ENCODE results near the gene TXNL4B.
"Not testable (repeated sequence)": the region's sequence is repeated elsewhere in the genome, so short reads cannot be mapped to it uniquely, and the experiment has no call there.

TXNL4B gene

DNA sequence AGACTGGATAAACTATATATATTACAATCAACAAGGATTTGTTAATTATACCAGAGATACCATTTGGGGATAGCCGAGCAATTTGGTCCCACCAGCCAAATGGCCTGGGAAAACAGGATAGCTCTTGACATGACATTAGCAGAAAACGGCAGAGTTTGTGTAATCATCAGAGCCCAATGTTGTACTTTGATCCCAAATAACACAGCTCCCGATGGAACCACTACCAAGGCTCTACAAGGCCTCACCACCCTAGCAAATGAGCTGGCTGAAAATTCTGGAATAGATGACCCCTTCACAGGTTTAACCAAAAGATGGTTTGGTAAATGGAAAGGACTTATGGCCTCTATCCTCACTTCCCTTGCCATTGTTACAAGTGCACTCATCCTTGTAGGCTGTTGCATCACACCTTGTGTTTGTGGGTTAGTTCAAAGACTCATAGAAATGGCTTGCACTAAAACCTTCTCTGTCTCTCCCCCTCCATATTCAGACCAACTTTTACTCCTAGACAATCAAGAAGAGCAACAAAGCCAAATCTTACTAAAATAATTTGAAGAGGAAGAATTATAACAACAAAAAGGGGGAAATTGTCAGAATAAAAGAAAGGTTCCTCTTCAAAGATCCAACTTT lies 9.5 kb downstream of the TXNL4B start (continued):
- TF ChIP-seq, protein P1, sequence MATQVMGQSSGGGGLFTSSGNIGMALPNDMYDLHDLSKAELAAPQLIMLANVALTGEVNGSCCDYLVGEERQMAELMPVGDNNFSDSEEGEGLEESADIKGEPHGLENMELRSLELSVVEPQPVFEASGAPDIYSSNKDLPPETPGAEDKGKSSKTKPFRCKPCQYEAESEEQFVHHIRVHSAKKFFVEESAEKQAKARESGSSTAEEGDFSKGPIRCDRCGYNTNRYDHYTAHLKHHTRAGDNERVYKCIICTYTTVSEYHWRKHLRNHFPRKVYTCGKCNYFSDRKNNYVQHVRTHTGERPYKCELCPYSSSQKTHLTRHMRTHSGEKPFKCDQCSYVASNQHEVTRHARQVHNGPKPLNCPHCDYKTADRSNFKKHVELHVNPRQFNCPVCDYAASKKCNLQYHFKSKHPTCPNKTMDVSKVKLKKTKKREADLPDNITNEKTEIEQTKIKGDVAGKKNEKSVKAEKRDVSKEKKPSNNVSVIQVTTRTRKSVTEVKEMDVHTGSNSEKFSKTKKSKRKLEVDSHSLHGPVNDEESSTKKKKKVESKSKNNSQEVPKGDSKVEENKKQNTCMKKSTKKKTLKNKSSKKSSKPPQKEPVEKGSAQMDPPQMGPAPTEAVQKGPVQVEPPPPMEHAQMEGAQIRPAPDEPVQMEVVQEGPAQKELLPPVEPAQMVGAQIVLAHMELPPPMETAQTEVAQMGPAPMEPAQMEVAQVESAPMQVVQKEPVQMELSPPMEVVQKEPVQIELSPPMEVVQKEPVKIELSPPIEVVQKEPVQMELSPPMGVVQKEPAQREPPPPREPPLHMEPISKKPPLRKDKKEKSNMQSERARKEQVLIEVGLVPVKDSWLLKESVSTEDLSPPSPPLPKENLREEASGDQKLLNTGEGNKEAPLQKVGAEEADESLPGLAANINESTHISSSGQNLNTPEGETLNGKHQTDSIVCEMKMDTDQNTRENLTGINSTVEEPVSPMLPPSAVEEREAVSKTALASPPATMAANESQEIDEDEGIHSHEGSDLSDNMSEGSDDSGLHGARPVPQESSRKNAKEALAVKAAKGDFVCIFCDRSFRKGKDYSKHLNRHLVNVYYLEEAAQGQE (tag by site-specific recombination; IDR thresholded peaks at IDR 0.05) = no peak
- TF ChIP-seq ZXDB (tag by site-specific recombination; IDR thresholded peaks at IDR 0.05) (no peak), ZNF571 (tag by site-specific recombination; IDR thresholded peaks at IDR 0.05) (no peak), ZNF548 (tag by site-specific recombination; IDR thresholded peaks at IDR 0.05) (no peak)
- TF ChIP-seq, protein P2, sequence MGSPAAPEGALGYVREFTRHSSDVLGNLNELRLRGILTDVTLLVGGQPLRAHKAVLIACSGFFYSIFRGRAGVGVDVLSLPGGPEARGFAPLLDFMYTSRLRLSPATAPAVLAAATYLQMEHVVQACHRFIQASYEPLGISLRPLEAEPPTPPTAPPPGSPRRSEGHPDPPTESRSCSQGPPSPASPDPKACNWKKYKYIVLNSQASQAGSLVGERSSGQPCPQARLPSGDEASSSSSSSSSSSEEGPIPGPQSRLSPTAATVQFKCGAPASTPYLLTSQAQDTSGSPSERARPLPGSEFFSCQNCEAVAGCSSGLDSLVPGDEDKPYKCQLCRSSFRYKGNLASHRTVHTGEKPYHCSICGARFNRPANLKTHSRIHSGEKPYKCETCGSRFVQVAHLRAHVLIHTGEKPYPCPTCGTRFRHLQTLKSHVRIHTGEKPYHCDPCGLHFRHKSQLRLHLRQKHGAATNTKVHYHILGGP (tag by site-specific recombination; IDR thresholded peaks at IDR 0.05) = no peak

DNA sequence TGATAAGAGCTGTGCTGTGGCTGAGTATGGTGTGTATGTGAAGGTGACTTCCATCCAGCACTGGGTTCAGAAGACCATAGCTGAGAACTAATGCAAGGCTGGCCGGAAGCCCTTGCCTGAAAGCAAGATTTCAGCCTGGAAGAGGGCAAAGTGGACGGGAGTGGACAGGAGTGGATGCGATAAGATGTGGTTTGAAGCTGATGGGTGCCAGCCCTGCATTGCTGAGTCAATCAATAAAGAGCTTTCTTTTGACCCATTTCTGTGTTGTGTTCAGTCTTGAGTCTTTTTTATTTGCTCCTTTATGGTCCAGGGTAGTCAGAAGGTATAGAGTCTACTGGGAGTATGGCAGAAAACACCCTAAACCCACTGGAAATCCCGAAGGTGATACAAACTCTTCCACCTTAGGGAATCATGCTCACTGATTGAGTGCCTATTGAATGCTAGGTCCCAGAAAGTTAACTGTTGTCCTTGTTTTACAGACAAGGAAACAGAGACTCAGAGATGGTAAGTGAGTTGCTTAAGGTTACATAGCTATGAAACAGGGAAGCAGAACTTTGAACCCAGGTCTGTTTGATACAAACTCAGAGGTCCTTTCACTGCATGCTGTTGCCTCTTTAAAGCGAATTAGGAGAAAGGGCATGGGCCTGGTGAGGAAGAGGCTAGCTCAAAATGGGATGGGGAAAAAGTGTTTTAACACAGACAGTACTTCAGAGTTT lies 16.3 kb downstream of the TXNL4B start:
- H3K4me1 ChIP-seq (ENCODE audit: control insufficient read depth, insufficient read depth, low read length); H3K9me3 ChIP-seq (ENCODE audit: control insufficient read depth, insufficient read depth, low read depth, low read length); H3K27ac ChIP-seq (ENCODE audit: extremely low read depth, low read depth, low read length); H3K4me3 ChIP-seq (ENCODE audit: low read depth, low read length); POLR2A ChIA-PET; H3K36me3 ChIP-seq (ENCODE audit: control insufficient read depth in 2 of 2, insufficient read depth in 1 of 2, low read length in 2 of 2): not testable (repeated sequence)
- CTCF ChIA-PET = interaction anchor here (1.1 kb wide), 1 partner anchor 10 kb away, joined by 4 read pairs; no protein-coding TSS in a partner anchor

DNA sequence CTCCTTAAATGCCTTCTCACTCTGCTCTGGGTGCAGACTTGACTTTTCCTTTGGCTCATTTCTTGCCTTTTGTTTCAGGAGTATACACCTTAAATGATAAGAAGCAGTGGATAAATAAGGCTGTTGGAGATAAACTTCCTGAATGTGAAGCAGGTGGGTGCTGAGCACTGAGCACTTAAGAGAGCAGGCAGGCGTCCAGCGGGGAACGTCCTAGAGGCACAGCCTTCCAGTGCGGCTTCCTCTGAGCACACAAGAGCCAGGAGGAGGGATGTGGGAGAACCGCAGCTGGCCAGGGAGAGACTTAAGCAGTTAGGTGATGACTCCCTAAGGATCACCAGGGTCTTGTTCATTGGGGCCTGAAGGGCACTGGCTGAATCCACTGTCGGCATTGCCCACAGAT lies 18.4 kb downstream of the TXNL4B start:
- H3K4me1 ChIP-seq (ENCODE audit: control insufficient read depth, insufficient read depth, low read length); H3K9me3 ChIP-seq (ENCODE audit: control insufficient read depth, insufficient read depth, low read depth, low read length); H3K36me3 ChIP-seq (ENCODE audit: control insufficient read depth in 2 of 2, insufficient read depth in 1 of 2, low read length in 2 of 2); POLR2A ChIA-PET; H3K4me3 ChIP-seq (ENCODE audit: low read depth, low read length); H3K27ac ChIP-seq (ENCODE audit: extremely low read depth, low read depth, low read length): not testable (repeated sequence)
- CTCF ChIA-PET = interaction anchor here (1.2 kb wide), 1 partner anchor 8 kb away, joined by 9 read pairs; no protein-coding TSS in a partner anchor

DNA sequence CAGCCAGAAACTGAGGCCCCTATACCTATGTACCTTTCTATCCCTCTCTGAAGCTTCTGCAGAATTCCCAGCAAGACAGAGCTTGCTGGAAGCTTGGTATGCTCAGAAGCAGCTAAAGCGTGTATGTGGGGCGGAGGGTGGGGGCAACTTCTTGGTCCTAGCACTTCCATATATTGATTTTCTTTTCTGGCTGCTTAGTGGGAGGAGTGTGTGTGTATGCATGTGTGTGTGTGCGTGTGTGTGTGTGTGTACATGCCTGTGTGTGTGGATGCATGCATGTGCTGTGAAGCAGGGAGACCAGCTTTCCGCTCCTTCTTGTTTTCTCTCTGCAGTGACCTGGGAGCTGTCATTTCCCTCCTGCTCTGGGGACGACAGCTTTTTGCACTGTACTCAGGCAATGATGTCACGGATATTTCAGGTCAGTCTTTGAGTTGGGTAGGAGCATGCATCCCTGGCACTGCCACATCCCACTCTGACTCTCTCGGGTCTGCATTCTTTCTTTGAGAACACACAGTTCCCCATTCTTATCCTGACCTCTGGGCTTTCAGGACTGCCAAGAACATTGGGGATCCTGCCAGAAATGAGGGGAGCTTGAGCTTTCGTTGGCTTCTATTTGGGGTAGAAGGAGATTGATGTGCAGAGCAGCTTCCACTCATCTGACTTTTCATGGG lies 19.7 kb downstream of the TXNL4B start:
- CTCF ChIA-PET = no interaction called here
- POLR2A ChIA-PET = interaction anchor here (1.2 kb wide), 1 partner anchor 20 kb away, joined by 4 read pairs; the partner anchor contains the start of genes DHX38 and TXNL4B
- H3K4me3 ChIP-seq (ENCODE audit: low read depth, low read length) = no peak overlapping the region
- no peaks in the 10 kb centered on the region for H3K9me3 ChIP-seq (ENCODE audit: control insufficient read depth, insufficient read depth, low read depth, low read length)
- H3K27ac ChIP-seq (ENCODE audit: extremely low read depth, low read depth, low read length) = no peak overlapping the region
- TF ChIP-seq BCL11A (tag by site-specific recombination; IDR thresholded peaks at IDR 0.05; ENCODE audit: low read depth) = no peak
- TF ChIP-seq, protein P3, sequence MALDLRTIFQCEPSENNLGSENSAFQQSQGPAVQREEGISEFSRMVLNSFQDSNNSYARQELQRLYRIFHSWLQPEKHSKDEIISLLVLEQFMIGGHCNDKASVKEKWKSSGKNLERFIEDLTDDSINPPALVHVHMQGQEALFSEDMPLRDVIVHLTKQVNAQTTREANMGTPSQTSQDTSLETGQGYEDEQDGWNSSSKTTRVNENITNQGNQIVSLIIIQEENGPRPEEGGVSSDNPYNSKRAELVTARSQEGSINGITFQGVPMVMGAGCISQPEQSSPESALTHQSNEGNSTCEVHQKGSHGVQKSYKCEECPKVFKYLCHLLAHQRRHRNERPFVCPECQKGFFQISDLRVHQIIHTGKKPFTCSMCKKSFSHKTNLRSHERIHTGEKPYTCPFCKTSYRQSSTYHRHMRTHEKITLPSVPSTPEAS (tag by site-specific recombination; IDR thresholded peaks at IDR 0.05) = 0 out of 2 replicates have a peak, but pooled peaks have one; percentile 16
- no peaks in the 10 kb centered on the region for H3K4me1 ChIP-seq (ENCODE audit: control insufficient read depth, insufficient read depth, low read length)
- no peaks in the 10 kb centered on the region for H3K36me3 ChIP-seq (ENCODE audit: control insufficient read depth in 2 of 2, insufficient read depth in 1 of 2, low read length in 2 of 2)

Measured in HEK293 (cell line).